Measurements from ENCODE around the gene PCDHA6. TPM values are rescaled to one million over a fixed set of nuclear protein-coding genes. Genes with fewer than 3 reads are reported as not detected.
"Not testable (repeated sequence)": the region's sequence is repeated elsewhere in the genome, so short reads cannot be mapped to it uniquely, and the experiment has no call there.

The PCDHA6 gene
- polyA plus RNA-seq, 1 experiment = 0.09 TPM

GRCh38 chr5:140868721-140869554, 41.2 kb downstream of the PCDHA6 start, which contains the start of gene PCDHA11:
PCDHA11 (plus strand) TSS chr5:140868957; CDS start chr5:140869104, 147 bp downstream.
- DNase-seq (ENCODE audit: low read depth, low spot score) = no peak
- no peak within 1 kb of the TSS for H3K4me3 ChIP-seq (ENCODE audit: low read depth, low read length)
- ChIA-PET CTCF (no interaction called here), POLR2A (no interaction called here)
- H3K27me3 ChIP-seq (ENCODE audit: control insufficient read depth, insufficient read depth, low read length) = no peaks in the 10 kb centered on the region
- peaks cover 22% of the 10 kb centered on the region for H3K9me3 ChIP-seq (ENCODE audit: control insufficient read depth, insufficient read depth, low read length)
- no peak within 1 kb of the TSS for H3K27ac ChIP-seq (ENCODE audit: low read depth, low read length)
- no peak for TF ChIP-seq CTCF (IDR thresholded peaks at IDR 0.05; ENCODE audit: low read depth, low read length)

- no peak overlapping the region for H3K27ac ChIP-seq (ENCODE audit: low read depth, low read length)
- peaks cover 22% of the 10 kb centered on the region for H3K9me3 ChIP-seq (ENCODE audit: control insufficient read depth, insufficient read depth, low read length)
- DNase-seq (ENCODE audit: low read depth, low spot score) = no peak
- no peak for TF ChIP-seq CTCF (IDR thresholded peaks at IDR 0.05; ENCODE audit: low read depth, low read length)
- CTCF ChIA-PET = no interaction called here
- no peak overlapping the region for H3K4me3 ChIP-seq (ENCODE audit: low read depth, low read length)
- no peaks in the 10 kb centered on the region for H3K27me3 ChIP-seq (ENCODE audit: control insufficient read depth, insufficient read depth, low read length)
- POLR2A ChIA-PET = no interaction called here
Measured at GRCh38 chr5:140869555-140869886, 41.8 kb downstream of the PCDHA6 start.

- POLR2A ChIA-PET = no interaction called here
- Histone ChIP-seq H3K4me3 (ENCODE audit: low read depth, low read length) (no peak overlapping the region), H3K27ac (ENCODE audit: low read depth, low read length) (no peak overlapping the region), H3K9me3 (ENCODE audit: control insufficient read depth, insufficient read depth, low read length) (peaks cover 26% of the 10 kb centered on the region), H3K27me3 (ENCODE audit: control insufficient read depth, insufficient read depth, low read length) (no peaks in the 10 kb centered on the region)
- DNase-seq (ENCODE audit: low read depth, low spot score) = no peak
- no peak for TF ChIP-seq CTCF (IDR thresholded peaks at IDR 0.05; ENCODE audit: low read depth, low read length)
- CTCF ChIA-PET = no interaction called here
Measured at GRCh38 chr5:140870221-140871201, 42.8 kb downstream of the PCDHA6 start.

- no peak for TF ChIP-seq CTCF (IDR thresholded peaks at IDR 0.05; ENCODE audit: low read depth, low read length)
- DNase-seq (ENCODE audit: low read depth, low spot score) = no peak
- ChIA-PET POLR2A (no interaction called here), CTCF (interaction anchor here (0.5 kb wide), 1 partner anchor 1585 kb away, joined by 3 read pairs; no protein-coding TSS in a partner anchor)
- Histone ChIP-seq H3K27me3 (ENCODE audit: control insufficient read depth, insufficient read depth, low read length) (no peaks in the 10 kb centered on the region), H3K27ac (ENCODE audit: low read depth, low read length) (no peak within 1 kb of the TSS), H3K4me3 (ENCODE audit: low read depth, low read length) (no peak within 1 kb of the TSS), H3K9me3 (ENCODE audit: control insufficient read depth, insufficient read depth, low read length) (peaks cover 34% of the 10 kb centered on the region)
Measured at GRCh38 chr5:140875085-140876065, 47.6 kb downstream of the PCDHA6 start, which contains the start of gene PCDHA12. PCDHA12 (plus strand) TSS chr5:140875308; CDS start chr5:140875473, 165 bp downstream.

GRCh38 chr5:140876541-140877261, 48.9 kb downstream of the PCDHA6 start:
- H3K9me3 ChIP-seq (ENCODE audit: control insufficient read depth, insufficient read depth, low read length) = peaks cover 25% of the 10 kb centered on the region
- POLR2A ChIA-PET; CTCF ChIA-PET; H3K27ac ChIP-seq (ENCODE audit: low read depth, low read length); DNase-seq (ENCODE audit: low read depth, low spot score); H3K4me3 ChIP-seq (ENCODE audit: low read depth, low read length); H3K27me3 ChIP-seq (ENCODE audit: control insufficient read depth, insufficient read depth, low read length): not testable (repeated sequence)

Measured in AG04450 (cell line).